ENCODE data around the gene EFEMP2.

EFEMP2 gene

GRCh38 chr11:65859812-65860277 is 12.8 kb downstream of the EFEMP2 start:
- no peak for TF ChIP-seq CTCF (IDR thresholded peaks at IDR 0.05; ENCODE audit: control insufficient read depth, extremely low read depth, insufficient read depth)
- no peak for DNase-seq (ENCODE audit: low read depth)
- peak overlapping the region; percentile 93 for H3K4me3 ChIP-seq (ENCODE audit: low read depth, low read length)

- no peak for TF ChIP-seq CTCF (IDR thresholded peaks at IDR 0.05; ENCODE audit: control insufficient read depth, extremely low read depth, insufficient read depth)
- H3K4me3 ChIP-seq (ENCODE audit: low read depth, low read length) = peak overlapping the region; percentile 93
- peak; percentile 93 for DNase-seq (ENCODE audit: low read depth)
Observed at GRCh38 chr11:65859095-65859811, 13.3 kb downstream of the EFEMP2 start.

GRCh38 chr11:65858681-65859087 is 13.9 kb downstream of the EFEMP2 start:
- peak overlapping the region; percentile 93 for H3K4me3 ChIP-seq (ENCODE audit: low read depth, low read length)
- no peak for TF ChIP-seq CTCF (IDR thresholded peaks at IDR 0.05; ENCODE audit: control insufficient read depth, extremely low read depth, insufficient read depth)
- DNase-seq (ENCODE audit: low read depth) = no peak

GRCh38 chr11:65857853-65858680 is 14.5 kb downstream of the EFEMP2 start, which contains the start of gene CFL1:
Gene CFL1, minus strand, starts transcription at chr11:65858180. Its CDS starts 81 bp downstream, at chr11:65858099.
- H3K4me3 ChIP-seq (ENCODE audit: low read depth, low read length) = peak within 1 kb of the TSS; percentile 93
- TF ChIP-seq CTCF (IDR thresholded peaks at IDR 0.05; ENCODE audit: control insufficient read depth, extremely low read depth, insufficient read depth) = no peak
- DNase-seq (ENCODE audit: low read depth) = peak; percentile 93

- H3K4me3 ChIP-seq (ENCODE audit: low read depth, low read length) = peak overlapping the region; percentile 93
- TF ChIP-seq CTCF (IDR thresholded peaks at IDR 0.05; ENCODE audit: control insufficient read depth, extremely low read depth, insufficient read depth) = no peak
- no peak for DNase-seq (ENCODE audit: low read depth)
Observed at GRCh38 chr11:65857500-65857852, 15.1 kb downstream of the EFEMP2 start.

- peak overlapping the region; percentile 93 for H3K4me3 ChIP-seq (ENCODE audit: low read depth, low read length)
- no peak for DNase-seq (ENCODE audit: low read depth)
- TF ChIP-seq CTCF (IDR thresholded peaks at IDR 0.05; ENCODE audit: control insufficient read depth, extremely low read depth, insufficient read depth) = no peak
Observed at GRCh38 chr11:65856689-65857499, 15.7 kb downstream of the EFEMP2 start.

Measured in LNCaP clone FGC (cell line).